OCI-LY3 (cell line): ENCODE results near the gene DDX42.

Source experiments
- CTCF ChIP-seq: fragments of 200-600, 300-600 bp; sonication (generic); IDR thresholded peaks from 2 replicates; pipeline ENCODE4 v1.5.1; 2014; ENCODE audit warnings: antibody characterized with exemption, low read length, low read depth
- EZH2phosphoT487 ChIP-seq: fragments of 200-600 bp; shearing (Covaris generic); IDR thresholded peaks from 2 replicates; pipeline ENCODE4 v1.6.1; 2018; ENCODE audit warnings: antibody characterized with exemption, mixed run types, low read depth

GRCh38 chr17:63790057-63790456 is 16.1 kb downstream of the DDX42 start:
- TF ChIP-seq CTCF (no peak), EZH2phosphoT487 (no peak)
